ENCODE data around the gene ANKRD39. TPM values are rescaled to one million over a fixed set of nuclear protein-coding genes. Genes with fewer than 3 reads are reported as not detected.

Gene ANKRD39
- total and polyA plus RNA-seq, 2 of the 8 experiments (the other 6 are each of a cell fraction or from before 2014, with no cell fraction given) = 18.5 to 21.3 TPM

GRCh38 chr2:96878796-96879544, 21.2 kb upstream of the ANKRD39 start:
- H3K18ac ChIP-seq (ENCODE audit: extremely low read depth, low read length) = no peak overlapping the region
- POLR2A ChIA-PET (ENCODE audit: partially characterized antibody) = interaction anchor here (1.0 to 2.8 kb wide), 5 partner anchors 10 to 58 kb away, joined by 3 to 9 read pairs (median 3); no protein-coding TSS in a partner anchor
- H3K4me3 ChIP-seq (ENCODE audit: extremely low read depth in 1 of 4, insufficient read depth in 2 of 4, low read depth in 3 of 4, low read length in 4 of 4) = no peak overlapping the region
- no peak overlapping the region for H4K5ac ChIP-seq (ENCODE audit: insufficient read length, low read depth, low read length)
- H2BK120ac ChIP-seq (replicated peaks; ENCODE audit: low read depth, low read length) = no peak overlapping the region
- peaks cover 0 to 2% (median 0%) of the 10 kb centered on the region in 4 experiments; a peak in 1 of 7 replicates for H3K27me3 ChIP-seq (replicated peaks in 1 of 4; ENCODE audit: control insufficient read depth in 3 of 4, extremely low read depth in 1 of 4, insufficient read depth in 3 of 4, low read length in 3 of 4)
- no peak overlapping the region for H3K27ac ChIP-seq (ENCODE audit: low read depth, low read length)
- H3K4me1 ChIP-seq (replicated peaks in 1 of 4; ENCODE audit: control insufficient read depth in 3 of 4, insufficient read depth in 4 of 4, low read length in 3 of 4) = peaks cover 3 to 42% (median 31%) of the 10 kb centered on the region in 4 experiments
- WGBS, 2 experiments (ENCODE audit: extremely low coverage in 1 of 2, insufficient coverage in 1 of 2, insufficient read length in 1 of 2, insufficient replicate concordance in 2 of 2, low coverage in 1 of 2, low lambda C conversion rate in 2 of 2, missing lambda C conversion rate in 1 of 2) = 84% methylated on average over 22 of the region's 22 CpGs; no CpG with 5 or more reads in 1 of the 2 experiments
- no peak overlapping the region for H3K4me2 ChIP-seq (ENCODE audit: insufficient read depth in 1 of 2, low read depth in 2 of 2, low read length in 2 of 2)
- H3K79me2 ChIP-seq (ENCODE audit: control insufficient read depth in 1 of 2, insufficient read depth in 2 of 2, low read length in 2 of 2) = no peaks in the 10 kb centered on the region
- no peak for FAIRE-seq
- no peak overlapping the region for H2AFZ ChIP-seq (ENCODE audit: low read length)
- peak overlapping the region; percentile 93 for H2BK20ac ChIP-seq (ENCODE audit: low read length)
- no peaks in the 10 kb centered on the region for H3K36me3 ChIP-seq (ENCODE audit: control insufficient read depth in 2 of 4, insufficient read depth in 4 of 4, low read length in 3 of 4)
- peak overlapping the region; percentile 93; the same call in 1 of the 2 replicates for H2AK5ac ChIP-seq (ENCODE audit: low read depth, low read length)
- no peak overlapping the region for H3K23ac ChIP-seq (ENCODE audit: insufficient read length)
- no peak for DNase-seq (ENCODE audit: low read depth in 1 of 2, low spot score in 2 of 2)
- peak overlapping the region; percentile 90; the same call in 1 of the 2 replicates for H2BK12ac ChIP-seq (ENCODE audit: low read depth, low read length)
- H3K23me2 ChIP-seq (ENCODE audit: low read depth, low read length) = peaks cover 2% of the 10 kb centered on the region; the same call in 1 of the 2 replicates
- peak overlapping the region; percentile 15; the same call in 1 of the 2 replicates for H4K8ac ChIP-seq (ENCODE audit: extremely low read depth, insufficient read depth, low read length)
- peak overlapping the region; percentile 97; the same call in 1 of the 2 replicates for H2BK15ac ChIP-seq (ENCODE audit: low read length)
- H4K20me1 ChIP-seq (replicated peaks in 1 of 2; ENCODE audit: control insufficient read depth in 1 of 2, insufficient read depth in 2 of 2, low read length in 2 of 2) = no peaks in the 10 kb centered on the region
- CTCF ChIA-PET (ENCODE audit: partially characterized antibody) = interaction anchor here (0.5 to 4.0 kb wide), 8 partner anchors 11 to 75 kb away, joined by 3 to 18 read pairs (median 4); no protein-coding TSS in a partner anchor
- H4K91ac ChIP-seq (replicated peaks; ENCODE audit: insufficient read length, low read length) = peak overlapping the region; percentile 71
- no peak overlapping the region for H3K56ac ChIP-seq (replicated peaks; ENCODE audit: insufficient read length, low read depth, low read length)
- H3K4ac ChIP-seq (replicated peaks; ENCODE audit: insufficient read length, low read depth, low read length) = no peak overlapping the region
- H3K9ac ChIP-seq (replicated peaks in 1 of 4; ENCODE audit: extremely low read depth in 1 of 4, low read depth in 3 of 4, low read length in 3 of 4) = no peak overlapping the region; a peak in 2 of 7 replicates
- H3K14ac ChIP-seq (ENCODE audit: insufficient read length) = no peak overlapping the region
- H3K79me1 ChIP-seq (ENCODE audit: low read depth, low read length) = no peaks in the 10 kb centered on the region
- peak overlapping the region; percentile 9; the same call in 1 of the 2 replicates for H2BK5ac ChIP-seq (ENCODE audit: low read depth, low read length)
- no peaks in the 10 kb centered on the region for H3K9me3 ChIP-seq (ENCODE audit: insufficient read depth in 2 of 2, low read depth in 1 of 2, low read length in 1 of 2)
- no peak for TF ChIP-seq RAD21 (IDR thresholded peaks at IDR 0.05 in 1 of 2, conservative IDR thresholded peaks at IDR 0.05 in 1 of 2; ENCODE audit: low read depth in 2 of 2, low read length in 2 of 2)
- no peak for TF ChIP-seq PHF8 (conservative IDR thresholded peaks at IDR 0.05; ENCODE audit: low read depth, low read length)
- TF ChIP-seq TCF12 (IDR thresholded peaks at IDR 0.05; ENCODE audit: low read depth, low read length) = no peak
- no peak for TF ChIP-seq TAF7 (optimal IDR thresholded peaks at IDR 0.05; ENCODE audit: borderline replicate concordance, low read depth, low read length)
- TF ChIP-seq TAF1 (IDR thresholded peaks at IDR 0.05; ENCODE audit: low read depth, low read length) = no peak
- no peak for TF ChIP-seq ATF3 (IDR thresholded peaks at IDR 0.05; ENCODE audit: insufficient read depth, low read depth, low read length)
- TF ChIP-seq NRF1 (IDR thresholded peaks at IDR 0.05; ENCODE audit: low read depth, low read length) = no peak

Data from H1 (cell line).